Body of pancreas (tissue), 4 donors: ENCODE data around the gene P3H1.

Source experiments
- POLR2A ChIP-seq, 3 donors: fragments of 450-650 bp; IDR thresholded peaks; one replicate each; pipeline ENCODE4 v1.6.1; 2016; ENCODE audit warnings: antibody characterized with exemption in 3 of 3, mild to moderate bottlenecking in 2 of 3
- TF ChIP-seq, protein P1 (sequence below), 7 experiments: fragments of 450-650 bp in 4 of 7; fragments of 200-600 bp in 3 of 7; sonication (generic) in 3 of 7; IDR thresholded peaks; one replicate each; pipeline ENCODE4 v1.5.1; 2016 to 2019; ENCODE audit warnings: antibody characterized with exemption in 7 of 7

DNA sequence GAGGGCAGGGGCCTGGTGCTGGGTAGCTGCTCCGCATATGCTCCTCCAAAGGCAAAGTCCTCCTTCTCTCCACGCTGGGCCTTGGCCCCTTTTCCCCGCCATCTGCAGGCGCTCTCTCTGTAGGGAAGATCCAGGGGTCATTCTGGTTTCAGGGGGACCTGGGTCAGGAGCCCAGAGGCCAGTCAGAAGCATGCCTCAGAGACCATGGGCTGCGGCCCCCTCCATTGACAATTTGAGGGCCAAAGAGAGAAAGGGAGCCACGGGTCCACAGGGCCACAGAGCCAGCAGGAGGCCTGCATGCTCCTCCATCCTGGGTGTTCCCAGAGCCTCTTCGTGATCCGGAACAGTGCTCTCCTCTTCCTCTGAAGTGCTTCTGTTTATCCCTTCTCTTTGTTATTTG, 24.7 kb downstream of the P3H1 start:
- no peak for TF ChIP-seq POLR2A (IDR thresholded peaks at IDR 0.05)
- TF ChIP-seq, protein P1, sequence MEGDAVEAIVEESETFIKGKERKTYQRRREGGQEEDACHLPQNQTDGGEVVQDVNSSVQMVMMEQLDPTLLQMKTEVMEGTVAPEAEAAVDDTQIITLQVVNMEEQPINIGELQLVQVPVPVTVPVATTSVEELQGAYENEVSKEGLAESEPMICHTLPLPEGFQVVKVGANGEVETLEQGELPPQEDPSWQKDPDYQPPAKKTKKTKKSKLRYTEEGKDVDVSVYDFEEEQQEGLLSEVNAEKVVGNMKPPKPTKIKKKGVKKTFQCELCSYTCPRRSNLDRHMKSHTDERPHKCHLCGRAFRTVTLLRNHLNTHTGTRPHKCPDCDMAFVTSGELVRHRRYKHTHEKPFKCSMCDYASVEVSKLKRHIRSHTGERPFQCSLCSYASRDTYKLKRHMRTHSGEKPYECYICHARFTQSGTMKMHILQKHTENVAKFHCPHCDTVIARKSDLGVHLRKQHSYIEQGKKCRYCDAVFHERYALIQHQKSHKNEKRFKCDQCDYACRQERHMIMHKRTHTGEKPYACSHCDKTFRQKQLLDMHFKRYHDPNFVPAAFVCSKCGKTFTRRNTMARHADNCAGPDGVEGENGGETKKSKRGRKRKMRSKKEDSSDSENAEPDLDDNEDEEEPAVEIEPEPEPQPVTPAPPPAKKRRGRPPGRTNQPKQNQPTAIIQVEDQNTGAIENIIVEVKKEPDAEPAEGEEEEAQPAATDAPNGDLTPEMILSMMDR (IDR thresholded peaks at IDR 0.05) = no peak
